HG02642 (cell line): ENCODE results near the gene TCERG1.
"Not testable (repeated sequence)": the region's sequence is repeated elsewhere in the genome, so short reads cannot be mapped to it uniquely, and the experiment has no call there.

ENCODE experiments used
- ATAC-seq: cut with Tn5 transposase; IDR thresholded peaks from one replicate; pipeline ENCODE4 v1.9.1; 2021; ENCODE audit warnings: mild to moderate bottlenecking; ENCODE audit not compliant: unreplicated experiment, poor library complexity

TCERG1 gene

DNA sequence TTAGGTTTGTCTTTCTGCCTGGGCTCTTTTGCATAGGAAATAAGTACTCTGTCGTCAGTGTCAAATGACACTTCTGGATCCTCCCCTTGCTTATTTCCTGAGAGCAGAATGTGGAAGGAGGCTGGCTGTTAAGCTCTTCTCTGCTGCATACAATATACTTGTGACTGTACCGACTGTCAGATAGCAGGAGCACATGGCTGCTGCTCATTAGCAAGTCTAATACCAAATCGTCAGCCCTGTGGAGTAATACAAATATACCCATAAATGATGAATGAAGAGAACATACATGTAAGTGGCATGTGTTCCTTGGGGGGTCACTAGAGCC, 69.0 kb downstream of the TCERG1 start, which contains the start of gene GPR151:
GPR151 (minus strand) TSS at position 40 of the 325 bp plus-strand sequence. CDS start 77 bp downstream, outside the sequence.
- ATAC-seq: no peak

DNA sequence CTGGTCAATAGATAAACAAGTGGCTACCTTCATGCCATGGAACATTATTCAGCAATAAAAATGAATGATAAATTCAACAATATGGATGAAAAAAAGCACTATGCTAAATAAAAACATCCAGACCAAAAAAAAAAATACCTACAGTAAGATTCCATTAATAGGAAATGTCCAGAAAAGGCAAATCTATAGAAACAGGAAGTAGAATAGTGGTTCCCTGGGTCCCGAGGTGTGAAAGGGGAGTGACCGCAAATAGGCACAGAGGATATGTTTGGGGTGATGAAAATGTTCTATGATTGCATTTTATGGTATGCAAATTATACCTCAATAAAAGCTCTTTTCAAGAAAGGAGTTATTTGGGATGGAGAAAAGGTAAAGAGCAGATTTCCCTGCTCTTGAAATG, 72.4 kb downstream of the TCERG1 start:
- ATAC-seq: no peak

DNA sequence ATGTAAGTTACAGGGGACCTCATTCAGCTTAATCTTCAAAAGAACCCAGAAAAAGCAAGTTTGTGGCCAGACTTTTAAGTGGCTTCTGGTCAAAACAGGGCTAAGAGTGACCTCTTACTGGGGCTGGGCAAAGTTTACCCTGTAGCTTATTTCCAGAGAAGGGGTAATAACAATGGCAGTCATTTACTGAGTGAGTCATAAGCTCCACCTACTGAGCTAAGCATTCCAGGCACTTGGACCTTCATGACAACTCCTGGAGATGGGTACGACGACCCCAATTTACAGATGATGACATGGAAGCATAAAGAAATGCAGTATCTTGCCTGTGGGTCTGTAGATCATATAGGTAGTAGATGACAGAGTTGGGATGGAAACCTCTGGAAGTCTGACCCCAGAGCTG, 73.6 kb downstream of the TCERG1 start:
- ATAC-seq: no peak

- ATAC-seq: no peak
Measured at GRCh38 chr5:146521403-146522106, 74.4 kb downstream of the TCERG1 start.

- no peak for ATAC-seq
Measured at GRCh38 chr5:146523698-146524097, 76.6 kb downstream of the TCERG1 start.

DNA sequence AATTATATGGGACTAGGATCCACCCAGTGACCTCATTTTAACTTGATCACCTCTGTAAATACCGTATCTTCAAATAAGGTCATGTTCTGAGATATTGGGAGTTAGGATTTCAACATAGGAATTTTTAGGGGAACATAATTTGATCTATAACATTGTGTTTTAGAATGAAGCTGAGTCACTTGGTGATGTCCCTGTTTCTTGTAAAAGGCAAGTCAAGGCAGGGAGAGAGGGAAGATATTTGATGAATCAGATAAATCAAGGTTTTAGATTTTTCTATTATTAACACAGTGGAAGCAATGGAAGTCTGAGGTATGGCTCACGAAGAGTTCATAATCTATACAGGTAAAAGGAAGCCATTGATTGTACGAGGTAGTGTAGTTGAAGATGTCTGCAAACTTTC, 80.7 kb downstream of the TCERG1 start:
- ATAC-seq: no peak

- ATAC-seq: no peak
Measured at GRCh38 chr5:146528236-146528635, 81.1 kb downstream of the TCERG1 start.

- peak; percentile 65 for ATAC-seq
Measured at GRCh38 chr5:146529984-146530383, 82.9 kb downstream of the TCERG1 start.

GRCh38 chr5:146533260-146533857, 86.2 kb downstream of the TCERG1 start:
- peak; percentile 94 for ATAC-seq

DNA sequence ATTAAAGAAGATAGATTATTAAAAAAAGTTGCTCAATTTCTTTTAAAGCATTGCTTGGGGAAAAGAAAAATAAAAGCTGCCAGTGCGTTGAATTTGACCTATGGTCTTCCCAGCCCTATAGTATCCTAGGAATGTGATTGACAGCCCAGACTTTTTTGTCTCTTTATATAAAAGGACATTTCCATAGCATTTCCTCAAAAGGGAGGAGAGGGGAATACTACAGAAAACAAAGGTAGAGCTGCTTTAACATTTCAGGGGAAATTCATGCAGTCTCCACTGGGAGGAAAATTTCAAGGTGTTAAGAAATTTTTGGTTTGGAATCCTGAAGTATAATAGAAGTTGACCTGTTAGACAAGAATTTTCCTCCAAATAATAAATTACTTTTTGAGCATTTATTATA, 86.7 kb downstream of the TCERG1 start:
- ATAC-seq: no peak

GRCh38 chr5:146538432-146538831, 91.3 kb downstream of the TCERG1 start:
- no peak for ATAC-seq

DNA sequence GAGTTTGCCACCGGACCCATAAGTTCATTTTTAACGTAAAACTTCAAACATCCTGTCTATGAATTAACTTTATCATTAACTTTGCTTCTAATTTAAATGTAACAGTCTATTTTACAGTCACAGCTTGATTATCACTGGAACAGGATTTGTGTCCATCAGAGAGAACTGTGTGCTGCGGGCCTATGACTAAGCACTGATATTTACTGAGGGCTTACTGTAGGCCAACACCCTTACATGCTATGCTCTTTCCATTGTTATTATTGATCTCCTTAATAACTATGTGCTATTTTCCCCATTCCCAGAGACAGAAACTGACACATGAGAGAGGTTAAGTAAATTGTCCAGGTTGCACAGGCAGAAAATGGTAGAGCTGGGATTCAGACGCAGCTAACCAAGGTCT, 92.8 kb downstream of the TCERG1 start:
- no peak for ATAC-seq

DNA sequence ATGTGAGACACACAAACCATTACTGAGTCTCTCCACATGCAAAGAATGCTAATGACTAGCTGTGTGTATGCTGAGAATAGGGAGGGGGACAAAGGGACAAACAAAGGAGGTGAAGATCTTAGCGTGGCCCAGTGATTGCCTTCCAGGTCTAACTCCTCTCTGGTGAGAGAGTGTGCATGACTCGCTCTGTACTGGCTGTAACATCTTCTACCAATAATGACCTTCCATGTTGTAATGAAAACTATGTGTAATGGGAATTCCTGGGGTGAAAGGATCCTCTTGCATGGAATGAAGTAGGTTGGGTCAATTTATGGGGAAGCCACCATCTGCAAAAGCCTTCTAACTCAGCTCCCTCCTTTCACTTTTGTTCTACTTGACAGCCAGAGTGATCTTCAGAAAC, 93.3 kb downstream of the TCERG1 start:
- ATAC-seq: no peak

- peak; percentile 98 for ATAC-seq
Measured at GRCh38 chr5:146541958-146542849, 95.1 kb downstream of the TCERG1 start.

DNA sequence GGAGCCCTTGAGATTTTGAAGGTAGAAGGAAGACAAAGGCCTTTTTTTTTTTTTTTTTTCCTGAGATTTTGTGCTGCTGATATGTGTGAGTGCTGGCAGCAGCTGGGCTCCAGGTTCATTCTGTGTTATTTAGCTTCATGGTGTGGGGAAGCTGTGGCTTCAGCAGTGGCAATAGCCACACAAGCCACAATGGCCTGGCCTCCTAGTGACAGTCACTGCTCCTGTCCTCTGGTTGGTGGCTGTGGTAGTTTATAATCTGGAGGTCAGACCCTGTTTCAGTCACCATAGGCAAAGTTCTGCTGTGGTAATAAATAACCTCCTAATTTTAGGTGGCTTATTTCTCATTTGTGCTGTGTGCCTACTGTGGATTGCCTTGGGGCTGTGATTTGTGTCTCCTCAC, 97.1 kb downstream of the TCERG1 start:
- no peak for ATAC-seq

GRCh38 chr5:146548781-146549449, 101.8 kb downstream of the TCERG1 start:
- no peak for ATAC-seq

- no peak for ATAC-seq
Measured at GRCh38 chr5:146549615-146550014, 102.5 kb downstream of the TCERG1 start.

DNA sequence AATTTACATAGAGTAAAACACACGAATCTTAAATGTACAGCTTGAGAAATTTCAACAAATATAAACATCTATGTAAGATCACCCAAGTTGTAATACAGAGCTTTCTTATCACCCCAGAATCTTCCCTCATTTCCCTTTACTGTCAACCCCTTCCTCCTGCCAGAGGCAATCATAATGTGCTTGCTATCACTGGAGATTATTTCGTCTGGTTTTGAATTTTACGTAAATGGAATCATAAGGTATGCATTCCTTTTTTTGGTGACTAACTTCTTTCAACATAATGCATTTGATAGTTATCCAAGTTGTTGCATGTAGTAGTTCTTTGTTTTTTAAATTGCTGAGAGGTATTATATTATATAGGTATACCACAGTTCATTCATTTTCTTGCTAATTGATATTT, 106.3 kb downstream of the TCERG1 start:
- ATAC-seq: no peak

GRCh38 chr5:146556884-146557283, 109.8 kb downstream of the TCERG1 start:
- ATAC-seq: not testable (repeated sequence)

- ATAC-seq: no peak
Measured at GRCh38 chr5:146560205-146560812, 113.2 kb downstream of the TCERG1 start.
